GM12872 (cell line): ENCODE results near the gene DALRD3.

Experiments
- TF ChIP-seq, protein P1 (sequence below): IDR thresholded peaks from 3 replicates; pipeline ENCODE4 v1.5.1; 2011; ENCODE audit warnings: low read depth, mild to moderate bottlenecking, low read length, moderate library complexity; ENCODE audit not compliant: insufficient read depth

DALRD3 gene

GRCh38 chr3:48982686-48983085 is 35.7 kb downstream of the DALRD3 start:
- TF ChIP-seq, protein P1, sequence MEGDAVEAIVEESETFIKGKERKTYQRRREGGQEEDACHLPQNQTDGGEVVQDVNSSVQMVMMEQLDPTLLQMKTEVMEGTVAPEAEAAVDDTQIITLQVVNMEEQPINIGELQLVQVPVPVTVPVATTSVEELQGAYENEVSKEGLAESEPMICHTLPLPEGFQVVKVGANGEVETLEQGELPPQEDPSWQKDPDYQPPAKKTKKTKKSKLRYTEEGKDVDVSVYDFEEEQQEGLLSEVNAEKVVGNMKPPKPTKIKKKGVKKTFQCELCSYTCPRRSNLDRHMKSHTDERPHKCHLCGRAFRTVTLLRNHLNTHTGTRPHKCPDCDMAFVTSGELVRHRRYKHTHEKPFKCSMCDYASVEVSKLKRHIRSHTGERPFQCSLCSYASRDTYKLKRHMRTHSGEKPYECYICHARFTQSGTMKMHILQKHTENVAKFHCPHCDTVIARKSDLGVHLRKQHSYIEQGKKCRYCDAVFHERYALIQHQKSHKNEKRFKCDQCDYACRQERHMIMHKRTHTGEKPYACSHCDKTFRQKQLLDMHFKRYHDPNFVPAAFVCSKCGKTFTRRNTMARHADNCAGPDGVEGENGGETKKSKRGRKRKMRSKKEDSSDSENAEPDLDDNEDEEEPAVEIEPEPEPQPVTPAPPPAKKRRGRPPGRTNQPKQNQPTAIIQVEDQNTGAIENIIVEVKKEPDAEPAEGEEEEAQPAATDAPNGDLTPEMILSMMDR = no peak

GRCh38 chr3:48982016-48982415 is 36.4 kb downstream of the DALRD3 start:
- TF ChIP-seq, protein P1 = no peak

DNA sequence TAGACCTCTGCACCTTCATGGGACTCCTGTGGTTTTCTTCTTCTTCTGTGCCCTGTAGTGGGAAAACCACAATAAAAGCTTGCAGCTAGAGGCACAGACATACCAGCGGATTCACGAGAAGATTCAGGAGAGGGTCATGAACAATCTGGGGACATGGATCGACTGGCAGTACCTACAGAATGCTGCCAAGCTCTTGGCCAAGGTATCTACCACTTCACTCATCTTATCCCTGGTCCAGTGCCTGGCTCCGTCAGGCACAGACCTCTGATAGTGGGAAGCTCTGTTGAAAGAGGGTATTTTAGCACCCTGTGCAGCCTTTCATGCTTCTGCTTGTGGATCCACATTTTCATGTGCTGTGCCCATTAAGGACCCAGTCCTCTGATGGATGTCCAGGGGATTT is 38.1 kb downstream of the DALRD3 start:
- TF ChIP-seq, protein P1 = no peak

- TF ChIP-seq, protein P1 = no peak
These were observed 38.9 kb downstream of the DALRD3 start for GRCh38 chr3:48979451-48979850.

DNA sequence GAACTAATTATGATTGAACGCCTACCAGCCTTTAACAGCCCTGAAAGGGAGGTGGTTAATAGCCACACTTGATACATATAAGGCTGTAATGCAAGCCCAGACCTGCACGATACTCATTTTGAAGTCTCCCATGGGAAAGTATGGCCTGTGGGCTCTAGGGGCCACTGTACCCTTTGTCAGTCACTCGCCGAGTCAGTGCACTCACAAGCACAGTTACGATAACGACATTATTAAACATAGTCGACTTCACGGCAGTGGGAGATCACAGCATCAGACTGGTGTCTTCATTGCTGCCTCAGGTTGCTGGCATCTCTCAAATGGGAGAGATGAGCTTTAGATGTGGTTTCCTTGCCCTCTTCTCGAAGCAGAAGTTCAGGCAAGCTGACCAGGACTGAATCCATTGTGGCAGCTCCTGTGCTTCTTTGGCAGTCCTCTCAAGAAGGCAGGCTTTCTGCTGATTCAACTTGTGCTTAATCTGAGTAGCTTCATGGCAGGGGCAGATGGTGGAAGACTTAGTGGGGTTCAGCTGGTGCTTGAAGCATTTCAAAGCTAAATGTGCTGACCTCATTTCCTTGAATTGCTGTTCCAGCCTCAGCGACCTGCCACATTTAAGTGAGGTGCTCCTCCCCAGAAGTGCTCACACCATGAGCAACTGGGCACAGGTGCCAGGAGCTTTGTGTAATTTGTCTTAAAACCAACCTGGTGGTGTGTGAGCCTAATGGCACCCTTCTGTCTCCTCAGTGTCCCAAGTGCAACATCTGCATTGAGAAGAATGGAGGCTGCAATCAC is 44.1 kb downstream of the DALRD3 start:
- TF ChIP-seq, protein P1 = no peak

DNA sequence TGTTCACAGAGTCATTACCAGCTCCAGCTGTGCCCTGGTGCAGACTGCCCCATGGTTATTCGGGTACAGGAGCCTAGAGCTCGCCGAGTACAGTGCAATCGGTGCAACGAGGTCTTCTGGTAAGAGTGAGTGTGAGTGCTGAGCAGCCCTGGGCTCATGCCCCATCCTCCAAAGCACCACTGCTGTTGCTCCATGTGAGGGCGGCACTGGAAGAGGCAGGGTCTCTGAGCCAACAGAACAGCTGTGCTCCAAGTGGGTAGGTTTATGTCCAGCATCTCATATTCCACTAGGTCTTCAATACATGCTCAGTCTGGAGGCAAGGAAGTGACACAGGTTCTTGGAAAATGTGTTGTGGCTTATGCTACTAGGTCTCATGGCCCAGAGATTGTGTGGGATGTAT is 47.8 kb downstream of the DALRD3 start:
- TF ChIP-seq, protein P1 = no peak

DNA sequence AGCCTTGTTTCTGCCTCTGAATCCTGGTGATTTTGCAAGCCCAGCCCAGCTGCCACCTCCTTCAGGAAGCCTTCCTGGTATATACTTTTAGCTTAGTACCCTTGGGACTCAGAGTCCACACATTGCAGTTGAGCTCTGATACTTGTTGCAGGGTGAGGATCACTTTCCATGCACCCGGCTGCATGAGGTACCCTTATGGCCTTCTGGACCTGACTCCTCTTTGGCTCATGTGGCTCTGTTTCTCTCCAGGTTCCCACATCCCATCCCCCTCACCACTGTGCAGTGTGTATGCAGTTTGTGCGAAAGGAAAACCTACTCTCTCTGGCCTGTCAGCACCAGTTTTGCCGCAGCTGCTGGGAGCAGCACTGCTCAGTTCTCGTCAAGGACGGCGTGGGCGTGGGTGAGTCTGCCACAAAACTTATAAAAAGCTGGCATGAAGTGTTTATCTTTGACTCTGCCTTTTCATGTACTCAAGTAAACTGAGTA is 51.5 kb downstream of the DALRD3 start:
- TF ChIP-seq, protein P1 = no peak
